ENCODE measurements around the gene CCNL2. TPM values are rescaled to one million over a fixed set of nuclear protein-coding genes. Genes with fewer than 3 reads are reported as not detected.
A peak's percentile ranks its signal among the peaks of the same experiment; 100 is the strongest.

CCNL2 gene
- total RNA-seq, 1 donor from 2014 or later, result 319 TPM

DNA sequence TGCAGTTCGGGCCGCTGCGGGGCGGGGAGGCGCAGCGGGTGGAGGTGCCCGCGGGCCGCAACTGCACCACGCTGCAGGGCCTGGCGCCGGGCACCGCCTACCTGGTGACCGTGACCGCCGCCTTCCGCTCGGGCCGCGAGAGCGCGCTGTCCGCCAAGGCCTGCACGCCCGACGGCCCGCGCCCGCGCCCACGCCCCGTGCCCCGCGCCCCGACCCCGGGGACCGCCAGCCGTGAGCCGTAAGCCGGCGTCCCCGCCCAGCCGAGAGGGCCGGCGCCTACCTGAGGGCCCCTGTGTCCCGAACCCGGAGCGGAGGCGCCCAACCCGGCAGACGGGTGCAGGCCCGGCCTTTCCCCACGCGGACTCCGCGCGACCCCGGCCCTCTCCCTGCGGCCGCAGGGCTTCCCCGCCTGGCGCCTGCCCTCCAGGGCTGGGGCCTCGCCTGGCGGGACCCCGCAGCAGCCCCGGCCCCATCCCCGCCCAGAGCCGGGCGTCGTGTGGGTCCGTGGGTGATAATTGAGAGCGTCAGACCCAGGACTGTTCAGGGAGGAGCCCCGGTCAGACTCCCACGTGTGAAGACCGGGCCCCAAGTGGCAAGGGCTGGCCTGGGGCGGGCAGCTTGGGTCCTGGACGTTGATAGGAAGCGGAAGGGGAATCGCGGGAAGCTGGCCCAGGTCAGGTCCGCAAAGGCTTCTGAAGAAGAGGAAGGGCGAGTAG, 40.6 kb upstream of the CCNL2 start:
- Histone ChIP-seq H3K4me1 (peaks cover 43% of the 10 kb centered on the region), H3K36me3 (no peaks in the 10 kb centered on the region), H3K27me3 (no peaks in the 10 kb centered on the region), H3K4me3 (no peak overlapping the region), H3K9me3 (no peaks in the 10 kb centered on the region), H3K27ac (no peak overlapping the region)
- intact Hi-C loops (cut with DNase I), result no loop called here
- no peak for DNase-seq (ENCODE audit: extremely low spot score in 2 of 2)
- TF ChIP-seq, protein P1, sequence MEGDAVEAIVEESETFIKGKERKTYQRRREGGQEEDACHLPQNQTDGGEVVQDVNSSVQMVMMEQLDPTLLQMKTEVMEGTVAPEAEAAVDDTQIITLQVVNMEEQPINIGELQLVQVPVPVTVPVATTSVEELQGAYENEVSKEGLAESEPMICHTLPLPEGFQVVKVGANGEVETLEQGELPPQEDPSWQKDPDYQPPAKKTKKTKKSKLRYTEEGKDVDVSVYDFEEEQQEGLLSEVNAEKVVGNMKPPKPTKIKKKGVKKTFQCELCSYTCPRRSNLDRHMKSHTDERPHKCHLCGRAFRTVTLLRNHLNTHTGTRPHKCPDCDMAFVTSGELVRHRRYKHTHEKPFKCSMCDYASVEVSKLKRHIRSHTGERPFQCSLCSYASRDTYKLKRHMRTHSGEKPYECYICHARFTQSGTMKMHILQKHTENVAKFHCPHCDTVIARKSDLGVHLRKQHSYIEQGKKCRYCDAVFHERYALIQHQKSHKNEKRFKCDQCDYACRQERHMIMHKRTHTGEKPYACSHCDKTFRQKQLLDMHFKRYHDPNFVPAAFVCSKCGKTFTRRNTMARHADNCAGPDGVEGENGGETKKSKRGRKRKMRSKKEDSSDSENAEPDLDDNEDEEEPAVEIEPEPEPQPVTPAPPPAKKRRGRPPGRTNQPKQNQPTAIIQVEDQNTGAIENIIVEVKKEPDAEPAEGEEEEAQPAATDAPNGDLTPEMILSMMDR (IDR thresholded peaks at IDR 0.05), result no peak

DNA sequence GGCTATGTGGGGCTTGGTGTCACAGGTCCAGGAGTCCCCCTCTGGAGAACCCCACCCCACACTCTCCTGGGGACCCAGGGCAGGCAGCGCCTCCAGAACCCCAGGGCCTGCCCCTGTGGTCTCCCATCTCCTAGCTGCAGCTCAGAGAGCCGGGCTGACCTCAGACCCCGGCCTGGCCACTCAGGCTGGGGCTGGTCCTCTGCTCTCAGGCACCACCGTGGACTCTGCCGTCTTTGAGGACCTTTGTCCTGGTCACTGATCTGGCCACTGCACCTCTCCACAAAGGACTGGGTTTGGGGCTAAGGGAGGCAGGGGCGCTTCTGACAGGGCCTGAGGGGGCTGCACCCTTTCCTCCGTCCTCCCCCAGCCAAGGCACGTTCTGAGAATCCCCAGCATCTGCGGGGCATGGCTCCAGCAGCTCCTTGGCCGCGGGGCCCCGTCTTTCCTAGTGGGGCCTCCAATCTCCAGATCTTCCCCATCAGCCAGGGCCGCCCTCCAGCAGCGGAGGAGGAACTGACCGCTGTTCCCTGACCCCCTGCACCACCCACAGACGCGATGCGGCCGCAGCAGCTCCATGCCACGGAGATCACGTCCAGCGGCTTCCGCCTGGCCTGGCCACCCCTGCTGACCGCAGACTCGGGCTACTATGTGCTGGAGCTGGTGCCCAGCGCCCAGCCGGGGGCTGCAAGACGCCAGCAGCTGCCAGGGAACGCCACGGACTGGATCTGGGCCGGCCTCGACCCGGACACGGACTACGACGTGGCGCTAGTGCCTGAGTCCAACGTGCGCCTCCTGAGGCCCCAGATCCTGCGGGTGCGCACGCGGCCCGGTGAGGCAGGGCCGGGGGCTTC, 39.6 kb upstream of the CCNL2 start:
- intact Hi-C loops (cut with DNase I), result no loop called here
- Histone ChIP-seq H3K27me3 (no peaks in the 10 kb centered on the region), H3K4me1 (peaks cover 53% of the 10 kb centered on the region), H3K27ac (no peak overlapping the region), H3K36me3 (no peaks in the 10 kb centered on the region), H3K4me3 (no peak overlapping the region), H3K9me3 (no peaks in the 10 kb centered on the region)
- TF ChIP-seq POLR2A (IDR thresholded peaks at IDR 0.05) (no peak), POLR2AphosphoS5 (IDR thresholded peaks at IDR 0.05; ENCODE audit: insufficient read depth in 1 of 2, low read depth in 1 of 2) (no peak)
- TF ChIP-seq, protein P1 (IDR thresholded peaks at IDR 0.05), result no peak
- no peak for DNase-seq (ENCODE audit: extremely low spot score in 2 of 2)

DNA sequence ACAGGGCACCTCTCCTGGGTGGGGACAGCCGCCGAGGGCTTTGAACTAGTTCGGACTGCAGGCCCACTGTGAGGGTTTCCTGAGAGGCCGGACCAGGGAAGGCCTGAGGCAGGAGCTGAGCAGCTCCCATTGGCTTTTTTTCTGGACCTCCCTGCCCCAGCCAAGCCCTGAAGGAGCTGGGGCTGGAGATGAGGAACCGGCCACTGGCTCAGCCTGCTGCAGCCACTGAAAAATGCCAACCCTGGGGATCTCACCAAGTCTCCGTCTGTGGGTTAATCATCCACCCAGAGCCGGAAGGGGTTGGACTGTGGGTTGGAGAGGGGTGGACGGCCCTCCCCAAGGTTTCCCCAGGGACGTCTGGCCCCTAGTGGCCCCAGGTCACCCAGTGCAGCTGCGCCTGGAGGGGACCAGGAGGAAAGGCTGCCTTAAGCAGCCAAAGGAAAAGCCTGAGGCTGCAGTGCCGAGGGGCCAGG, 38.8 kb upstream of the CCNL2 start:
- Histone ChIP-seq H3K36me3 (no peaks in the 10 kb centered on the region), H3K9me3 (no peaks in the 10 kb centered on the region), H3K4me3 (no peak overlapping the region), H3K27me3 (no peaks in the 10 kb centered on the region), H3K27ac (no peak overlapping the region), H3K4me1 (peaks cover 61% of the 10 kb centered on the region)
- intact Hi-C loops (cut with DNase I), result no loop called here
- TF ChIP-seq POLR2A (IDR thresholded peaks at IDR 0.05) (no peak), POLR2AphosphoS5 (IDR thresholded peaks at IDR 0.05; ENCODE audit: insufficient read depth in 1 of 2, low read depth in 1 of 2) (no peak)
- TF ChIP-seq, protein P1 (IDR thresholded peaks at IDR 0.05), result no peak
- DNase-seq (ENCODE audit: extremely low spot score in 2 of 2), result no peak

DNA sequence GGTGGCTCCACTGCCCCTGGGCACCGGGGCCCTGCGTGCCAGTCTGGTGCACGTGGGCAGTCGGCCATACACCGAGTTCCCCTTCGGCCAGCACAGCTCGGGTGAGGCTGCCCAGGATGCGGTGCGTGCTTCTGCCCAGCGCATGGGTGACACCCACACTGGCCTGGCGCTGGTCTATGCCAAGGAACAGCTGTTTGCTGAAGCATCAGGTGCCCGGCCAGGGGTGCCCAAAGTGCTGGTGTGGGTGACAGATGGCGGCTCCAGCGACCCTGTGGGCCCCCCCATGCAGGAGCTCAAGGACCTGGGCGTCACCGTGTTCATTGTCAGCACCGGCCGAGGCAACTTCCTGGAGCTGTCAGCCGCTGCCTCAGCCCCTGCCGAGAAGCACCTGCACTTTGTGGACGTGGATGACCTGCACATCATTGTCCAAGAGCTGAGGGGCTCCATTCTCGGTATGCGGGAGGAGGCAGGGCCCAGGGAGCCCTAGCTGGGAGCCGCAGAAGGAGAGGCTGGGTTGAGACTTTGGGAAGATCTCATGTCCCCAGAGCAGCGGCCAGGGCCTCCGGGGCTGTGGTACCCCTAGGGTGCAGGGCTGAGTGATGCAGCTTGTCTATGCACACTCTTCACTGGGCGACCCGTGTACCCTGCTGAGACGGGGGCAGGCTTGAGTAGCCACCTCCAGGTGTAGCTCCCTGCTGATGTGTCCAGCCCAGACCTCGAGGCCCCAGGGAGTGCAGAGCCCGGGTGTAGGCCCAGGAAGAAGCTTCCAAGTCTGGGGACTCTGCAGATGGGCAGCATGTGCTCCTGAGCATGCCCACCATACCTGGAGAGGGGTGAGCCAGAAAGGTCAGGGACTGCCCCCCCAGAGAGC, 38.1 kb upstream of the CCNL2 start:
- no peak for TF ChIP-seq POLR2A (IDR thresholded peaks at IDR 0.05)
- Histone ChIP-seq H3K27me3 (no peaks in the 10 kb centered on the region), H3K36me3 (no peaks in the 10 kb centered on the region), H3K4me3 (peak overlapping the region; percentile 56 to 84), H3K4me1 (peaks cover 68% of the 10 kb centered on the region), H3K27ac (peak overlapping the region; percentile 63), H3K9me3 (no peaks in the 10 kb centered on the region)
- no peak for DNase-seq (ENCODE audit: extremely low spot score in 2 of 2)
- intact Hi-C loops (cut with DNase I), result no loop called here

DNA sequence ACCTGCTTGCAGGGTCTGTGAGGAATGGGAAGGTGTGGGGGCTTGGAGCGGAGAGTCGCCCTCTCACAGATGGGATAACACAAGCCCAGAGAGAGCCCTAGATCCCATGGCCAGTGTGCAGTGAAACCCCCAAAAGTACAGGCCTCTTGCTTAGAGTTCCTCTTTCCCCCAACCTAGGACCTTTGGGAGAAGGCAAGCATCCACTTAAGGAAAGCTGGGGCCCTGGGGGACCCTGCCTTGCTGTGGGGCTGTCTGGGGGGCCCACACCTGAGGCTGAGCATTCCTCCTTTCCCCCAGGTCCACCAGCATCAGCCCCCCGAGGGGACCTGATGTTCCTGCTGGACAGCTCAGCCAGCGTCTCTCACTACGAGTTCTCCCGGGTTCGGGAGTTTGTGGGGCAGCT, 37.5 kb upstream of the CCNL2 start:
- no peak for DNase-seq (ENCODE audit: extremely low spot score in 2 of 2)
- peaks cover 73% of the 10 kb centered on the region for H3K4me1 ChIP-seq
- H3K9me3 ChIP-seq, result no peaks in the 10 kb centered on the region
- TF ChIP-seq POLR2A (IDR thresholded peaks at IDR 0.05), result no peak
- TF ChIP-seq, protein P1 (IDR thresholded peaks at IDR 0.05), result no peak
- no peak for TF ChIP-seq POLR2AphosphoS5 (IDR thresholded peaks at IDR 0.05; ENCODE audit: insufficient read depth in 1 of 2, low read depth in 1 of 2)
- peak overlapping the region; percentile 56 to 84 for H3K4me3 ChIP-seq
- H3K27me3 ChIP-seq, result no peaks in the 10 kb centered on the region
- H3K36me3 ChIP-seq, result no peaks in the 10 kb centered on the region
- peak overlapping the region; percentile 63 for H3K27ac ChIP-seq
- intact Hi-C loops (cut with DNase I), result no loop called here

All from vagina (tissue), 2 donors.